ENCODE measurements around the gene AHRR.

AHRR gene

GRCh38 chr5:428754-429452 lies 107.4 kb downstream of the AHRR start:
- Mint-ChIP-seq H3K4me3 (no peak overlapping the region), H3K4me1 (peaks cover 39 to 55% of the 10 kb centered on the region in 2 donors), H3K27me3 (peaks cover 19 to 34% of the 10 kb centered on the region in 2 donors), H3K9me3 (peaks cover 7 to 11% of the 10 kb centered on the region in 2 donors), H3K27ac (no peak overlapping the region), H3K36me3 (peaks cover 77 to 89% of the 10 kb centered on the region in 2 donors)
- ATAC-seq (replicated peaks) (no peak), DNase-seq (no peak)

GRCh38 chr5:429453-430188 lies 108.1 kb downstream of the AHRR start:
- peaks cover 19 to 38% of the 10 kb centered on the region in 2 donors for H3K27me3 Mint-ChIP-seq
- H3K4me1 Mint-ChIP-seq, result peaks cover 33 to 48% of the 10 kb centered on the region in 2 donors
- H3K9me3 Mint-ChIP-seq, result peaks cover 7 to 11% of the 10 kb centered on the region in 2 donors
- H3K27ac Mint-ChIP-seq, result peak overlapping the region; percentile 73
- H3K36me3 Mint-ChIP-seq, result peaks cover 81 to 89% of the 10 kb centered on the region in 2 donors
- ATAC-seq (replicated peaks), result no peak
- H3K4me3 Mint-ChIP-seq, result no peak overlapping the region
- DNase-seq, result no peak

DNA sequence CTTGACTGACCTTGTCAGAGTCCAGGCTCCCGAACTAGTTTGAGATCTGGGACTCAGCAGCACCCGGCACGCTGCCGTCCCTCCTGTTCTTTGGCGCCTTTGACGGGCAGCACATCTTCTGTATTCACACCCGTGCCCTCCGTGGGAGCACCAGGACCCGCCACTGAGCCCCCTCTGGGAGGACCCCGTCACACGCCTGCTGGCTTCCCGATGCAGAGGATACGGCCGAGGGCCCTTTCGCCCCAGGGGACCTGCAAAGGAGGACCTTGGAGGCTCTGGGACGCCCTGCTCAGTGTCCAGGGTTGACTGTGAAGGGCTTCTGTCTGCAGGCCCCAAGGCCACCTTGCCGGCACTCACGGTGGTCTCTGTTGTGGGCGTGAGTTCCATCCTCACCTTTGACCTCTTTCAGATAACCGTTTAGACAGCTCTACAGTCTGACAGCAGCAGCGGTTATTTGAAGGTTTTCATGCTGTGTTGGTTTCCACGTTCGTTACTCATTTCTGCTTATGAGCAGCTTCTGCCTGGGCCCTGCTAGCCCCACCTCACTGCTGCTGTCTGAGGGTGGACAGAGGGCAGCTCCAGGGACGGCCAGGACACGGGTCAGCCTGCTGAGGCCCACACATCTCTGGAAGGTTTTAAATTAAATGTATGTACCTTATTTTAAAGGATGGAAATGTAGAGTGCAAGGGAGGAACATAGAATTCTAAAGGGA lies 108.9 kb downstream of the AHRR start:
- peaks cover 7 to 11% of the 10 kb centered on the region in 2 donors for H3K9me3 Mint-ChIP-seq
- H3K27ac Mint-ChIP-seq, result peak overlapping the region; percentile 65
- ATAC-seq (replicated peaks), result peak; percentile 22 to 25
- DNase-seq, result no peak
- peaks cover 86 to 92% of the 10 kb centered on the region in 2 donors for H3K36me3 Mint-ChIP-seq
- H3K4me1 Mint-ChIP-seq, result peaks cover 31 to 42% of the 10 kb centered on the region in 2 donors
- H3K27me3 Mint-ChIP-seq, result peaks cover 19 to 39% of the 10 kb centered on the region in 2 donors
- H3K4me3 Mint-ChIP-seq, result no peak overlapping the region

GRCh38 chr5:431001-431710 lies 109.6 kb downstream of the AHRR start:
- H3K4me3 Mint-ChIP-seq, result no peak overlapping the region
- H3K27me3 Mint-ChIP-seq, result peaks cover 16 to 39% of the 10 kb centered on the region in 2 donors
- peaks cover 30 to 42% of the 10 kb centered on the region in 2 donors for H3K4me1 Mint-ChIP-seq
- ATAC-seq (replicated peaks) (peak; percentile 79 to 88), DNase-seq (peak; percentile 27)
- no peak overlapping the region for H3K27ac Mint-ChIP-seq
- peaks cover 87 to 92% of the 10 kb centered on the region in 2 donors for H3K36me3 Mint-ChIP-seq
- H3K9me3 Mint-ChIP-seq, result peaks cover 5 to 8% of the 10 kb centered on the region in 2 donors

DNA sequence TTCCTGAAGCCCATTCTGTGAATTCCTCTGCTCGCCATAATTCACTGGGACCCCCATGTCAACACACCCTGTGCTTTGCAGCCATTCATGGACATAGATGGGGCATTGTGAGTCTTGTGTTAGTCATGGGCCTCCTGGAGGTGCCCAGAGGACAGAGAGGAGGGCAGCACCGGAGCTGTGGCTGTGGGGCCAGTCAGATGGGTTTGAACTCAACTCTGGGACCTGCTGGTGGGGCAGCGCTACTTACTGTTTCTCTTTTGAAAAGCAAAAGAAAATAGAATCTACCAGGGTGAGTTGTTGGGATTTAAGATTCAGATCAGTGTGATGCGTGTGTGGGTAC lies 110.2 kb downstream of the AHRR start:
- Mint-ChIP-seq H3K27ac (no peak overlapping the region), H3K36me3 (peaks cover 87 to 92% of the 10 kb centered on the region in 2 donors), H3K9me3 (peaks cover 0 to 3% of the 10 kb centered on the region in 2 donors), H3K27me3 (peaks cover 11 to 33% of the 10 kb centered on the region in 2 donors), H3K4me3 (no peak overlapping the region), H3K4me1 (peaks cover 27 to 42% of the 10 kb centered on the region in 2 donors)
- ATAC-seq (replicated peaks), result no peak
- DNase-seq, result no peak

DNA sequence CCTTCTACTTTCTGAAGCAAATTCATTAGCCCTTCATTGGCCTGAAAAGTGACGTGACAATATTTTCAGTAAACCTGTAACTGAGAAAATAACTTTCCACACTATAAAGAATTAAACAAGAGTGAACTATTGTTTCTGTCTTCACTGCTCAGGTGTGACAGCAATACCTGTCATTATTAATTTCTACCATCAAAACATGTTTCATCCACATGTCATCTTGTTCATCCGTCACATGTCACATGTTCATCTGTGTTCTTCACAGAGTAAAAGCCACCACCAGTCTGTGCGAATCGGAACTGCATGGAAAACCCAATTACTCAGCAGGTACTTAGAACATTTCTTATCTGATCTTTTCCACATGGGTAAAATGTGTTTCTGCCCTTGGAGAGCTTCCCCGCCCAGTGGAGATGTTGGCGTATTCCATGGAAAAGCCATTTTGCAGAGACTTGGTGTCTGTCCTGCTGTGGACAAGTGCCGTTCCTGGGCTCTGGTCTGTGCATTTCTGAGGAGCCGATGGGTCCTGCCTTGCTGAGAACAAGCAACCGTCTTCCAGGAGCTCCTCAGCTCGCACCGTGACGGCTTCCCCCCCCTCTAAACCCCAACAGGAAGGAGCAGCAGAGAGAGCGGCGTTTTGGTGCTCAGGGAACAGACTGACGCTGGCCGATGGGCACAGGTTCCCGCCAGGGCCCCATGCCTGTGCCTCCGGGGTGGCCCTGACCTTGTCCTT lies 110.8 kb downstream of the AHRR start:
- Mint-ChIP-seq H3K9me3 (no peaks in the 10 kb centered on the region), H3K4me1 (peaks cover 24 to 45% of the 10 kb centered on the region in 2 donors), H3K27ac (no peak overlapping the region), H3K27me3 (peaks cover 7 to 30% of the 10 kb centered on the region in 2 donors), H3K4me3 (no peak overlapping the region), H3K36me3 (peaks cover 88 to 89% of the 10 kb centered on the region in 2 donors)
- DNase-seq (no peak), ATAC-seq (replicated peaks) (no peak)

DNA sequence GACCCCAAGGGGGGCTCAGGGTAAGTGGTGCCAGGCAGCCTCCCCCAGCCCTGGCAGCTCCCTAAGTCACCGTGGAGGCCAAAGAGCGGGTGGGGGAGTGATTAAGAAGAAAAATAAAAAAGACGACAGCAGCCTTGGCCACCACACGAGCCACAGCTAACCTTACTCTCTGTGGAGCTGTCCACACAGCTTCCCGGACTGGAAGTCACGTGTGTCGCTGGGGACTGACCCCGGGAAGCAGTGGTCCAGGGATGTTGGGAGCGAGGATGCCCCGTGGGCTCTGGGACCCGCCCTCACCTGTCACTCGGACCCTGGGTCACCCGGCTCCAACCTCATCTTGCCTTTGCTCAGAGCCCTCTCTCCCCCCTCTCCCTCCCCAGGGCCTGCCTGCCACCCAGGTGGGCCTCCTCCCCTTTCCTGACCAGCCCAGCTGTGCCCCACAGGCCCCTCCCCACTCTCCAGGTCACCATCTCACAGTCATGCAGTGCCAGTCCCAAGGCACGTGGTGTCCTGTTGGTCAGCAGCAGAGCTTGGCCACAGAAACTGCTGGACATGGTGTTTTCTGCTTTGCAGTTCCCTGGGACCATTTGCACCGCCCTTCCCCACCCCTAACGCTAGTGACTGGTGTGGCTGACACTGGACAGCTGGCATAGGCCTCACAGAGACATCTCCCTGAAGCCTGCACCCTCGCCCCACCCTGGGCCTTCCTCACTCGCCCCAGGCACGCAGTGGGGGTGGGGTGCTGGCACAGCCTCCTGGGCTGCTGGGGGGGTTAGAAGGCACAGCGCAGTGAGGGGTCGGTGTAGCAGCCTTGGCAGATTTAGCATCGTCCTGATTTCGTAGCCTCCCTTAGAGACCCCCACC lies 111.6 kb downstream of the AHRR start:
- H3K36me3 Mint-ChIP-seq, result peaks cover 82 to 84% of the 10 kb centered on the region in 2 donors
- H3K4me3 Mint-ChIP-seq, result no peak overlapping the region
- ATAC-seq (replicated peaks) (no peak), DNase-seq (no peak)
- H3K4me1 Mint-ChIP-seq, result peaks cover 24 to 45% of the 10 kb centered on the region in 2 donors
- H3K27ac Mint-ChIP-seq, result peak overlapping the region; percentile 59
- no peaks in the 10 kb centered on the region for H3K9me3 Mint-ChIP-seq
- H3K27me3 Mint-ChIP-seq, result peaks cover 7 to 27% of the 10 kb centered on the region in 2 donors

GRCh38 chr5:433836-434235 lies 112.3 kb downstream of the AHRR start:
- H3K9me3 Mint-ChIP-seq, result no peaks in the 10 kb centered on the region

GRCh38 chr5:434443-435146 lies 113.1 kb downstream of the AHRR start:
- ATAC-seq (replicated peaks) (no peak), DNase-seq (no peak)
- H3K27me3 Mint-ChIP-seq, result peaks cover 7 to 27% of the 10 kb centered on the region in 2 donors
- H3K4me1 Mint-ChIP-seq, result peaks cover 23 to 48% of the 10 kb centered on the region in 2 donors
- peaks cover 74 to 78% of the 10 kb centered on the region in 2 donors for H3K36me3 Mint-ChIP-seq
- no peaks in the 10 kb centered on the region for H3K9me3 Mint-ChIP-seq
- no peak overlapping the region for H3K4me3 Mint-ChIP-seq
- H3K27ac Mint-ChIP-seq, result peak overlapping the region; percentile 56

More at GRCh38 chr5:433836-434235, 112.3 kb downstream of the AHRR start:
- H3K27me3 Mint-ChIP-seq, result peaks cover 7 to 27% of the 10 kb centered on the region in 2 donors
- ATAC-seq (replicated peaks) (no peak), DNase-seq (no peak)
- peak overlapping the region; percentile 47 for H3K27ac Mint-ChIP-seq
- peaks cover 76 to 78% of the 10 kb centered on the region in 2 donors for H3K36me3 Mint-ChIP-seq
- peaks cover 24 to 45% of the 10 kb centered on the region in 2 donors for H3K4me1 Mint-ChIP-seq
- no peak overlapping the region for H3K4me3 Mint-ChIP-seq

DNA sequence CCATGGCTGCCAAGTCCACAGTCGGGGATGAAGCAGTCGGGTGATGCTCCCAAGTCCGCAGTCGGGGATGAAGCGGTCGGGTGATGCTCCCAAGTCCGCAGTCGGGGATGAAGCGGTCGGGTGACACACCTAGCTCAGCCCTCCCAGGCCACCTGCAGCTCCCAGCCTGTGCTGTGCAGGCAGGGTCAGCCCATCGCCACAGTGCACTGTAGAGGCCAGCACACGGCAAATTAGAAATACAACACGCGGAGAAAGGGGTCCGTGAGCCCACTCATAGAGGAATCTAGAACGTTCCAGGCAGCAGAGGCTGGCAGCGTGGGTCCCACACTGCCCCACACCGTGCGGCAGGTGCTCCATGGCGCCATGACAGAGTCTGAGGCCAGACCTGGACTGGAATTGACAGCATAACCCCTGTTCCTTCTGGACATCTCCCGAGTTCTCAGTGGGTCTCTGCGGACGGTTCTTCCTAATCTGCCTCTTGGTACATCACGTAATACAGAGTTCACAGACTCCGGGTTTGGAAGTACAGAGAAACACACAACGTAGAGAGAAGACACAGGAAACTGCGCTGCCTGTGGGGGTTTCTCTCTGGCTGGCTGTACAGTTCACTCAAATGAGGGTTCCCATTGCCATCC lies 113.8 kb downstream of the AHRR start:
- peaks cover 23 to 48% of the 10 kb centered on the region in 2 donors for H3K4me1 Mint-ChIP-seq
- ATAC-seq (replicated peaks) (no peak), DNase-seq (no peak)
- H3K4me3 Mint-ChIP-seq, result no peak overlapping the region
- H3K27me3 Mint-ChIP-seq, result peaks cover 7 to 22% of the 10 kb centered on the region in 2 donors
- peaks cover 71 to 72% of the 10 kb centered on the region in 2 donors for H3K36me3 Mint-ChIP-seq
- H3K9me3 Mint-ChIP-seq, result no peaks in the 10 kb centered on the region
- no peak overlapping the region for H3K27ac Mint-ChIP-seq

DNA sequence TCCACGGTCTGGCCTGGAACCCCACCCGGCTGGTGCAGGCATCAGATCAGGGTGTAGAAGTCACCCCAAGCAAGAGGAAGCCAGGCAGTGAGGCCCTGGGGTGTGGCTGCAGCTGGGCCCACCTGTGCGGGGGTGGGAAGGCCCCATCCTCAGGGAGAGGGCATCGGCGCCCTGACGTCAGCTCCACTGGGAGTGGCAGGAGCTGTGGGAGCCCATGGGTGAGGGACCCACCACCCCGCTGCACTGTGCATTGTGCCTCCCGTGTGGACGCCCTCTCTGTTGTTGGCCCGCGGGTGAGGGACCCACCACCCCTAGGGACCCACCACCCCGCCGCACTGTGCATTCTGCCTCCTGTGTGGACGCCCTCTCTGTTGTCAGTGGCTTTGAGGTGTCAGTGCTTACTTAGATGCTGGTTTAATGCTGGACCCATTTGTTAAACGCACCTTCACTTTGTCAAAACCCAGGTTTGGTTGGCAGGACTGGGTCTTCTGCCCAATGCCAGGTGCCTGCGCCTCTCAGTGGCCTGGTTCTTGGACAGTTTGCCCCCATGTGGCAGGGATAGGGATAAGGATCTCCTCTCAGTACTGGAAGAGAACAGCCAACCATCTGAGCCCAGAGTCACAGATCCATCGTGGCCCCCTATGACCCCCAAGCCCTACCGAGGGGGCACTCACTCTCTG lies 114.6 kb downstream of the AHRR start:
- Mint-ChIP-seq H3K36me3 (peaks cover 64 to 70% of the 10 kb centered on the region in 2 donors), H3K27ac (peak overlapping the region; percentile 47), H3K4me3 (no peak overlapping the region), H3K9me3 (no peaks in the 10 kb centered on the region), H3K27me3 (peaks cover 7 to 22% of the 10 kb centered on the region in 2 donors), H3K4me1 (peaks cover 24 to 48% of the 10 kb centered on the region in 2 donors)
- ATAC-seq (replicated peaks) (peak; percentile 26 to 41), DNase-seq (no peak)

Data from stimulated activated naive B cell treated with anti-CD40 and anti-IgM and Interleukin-4, amounts not matched to agents 10 μg/mL and 1 μg/mL and 100 μg/mL, for 72 hours (primary cell).